ENCODE data around the gene DDX51. TPM values are rescaled to one million over a fixed set of nuclear protein-coding genes. Genes with fewer than 3 reads are reported as not detected.

DDX51 gene
- total RNA-seq, 1 donor from 2014 or later = 28.1 TPM

DNA sequence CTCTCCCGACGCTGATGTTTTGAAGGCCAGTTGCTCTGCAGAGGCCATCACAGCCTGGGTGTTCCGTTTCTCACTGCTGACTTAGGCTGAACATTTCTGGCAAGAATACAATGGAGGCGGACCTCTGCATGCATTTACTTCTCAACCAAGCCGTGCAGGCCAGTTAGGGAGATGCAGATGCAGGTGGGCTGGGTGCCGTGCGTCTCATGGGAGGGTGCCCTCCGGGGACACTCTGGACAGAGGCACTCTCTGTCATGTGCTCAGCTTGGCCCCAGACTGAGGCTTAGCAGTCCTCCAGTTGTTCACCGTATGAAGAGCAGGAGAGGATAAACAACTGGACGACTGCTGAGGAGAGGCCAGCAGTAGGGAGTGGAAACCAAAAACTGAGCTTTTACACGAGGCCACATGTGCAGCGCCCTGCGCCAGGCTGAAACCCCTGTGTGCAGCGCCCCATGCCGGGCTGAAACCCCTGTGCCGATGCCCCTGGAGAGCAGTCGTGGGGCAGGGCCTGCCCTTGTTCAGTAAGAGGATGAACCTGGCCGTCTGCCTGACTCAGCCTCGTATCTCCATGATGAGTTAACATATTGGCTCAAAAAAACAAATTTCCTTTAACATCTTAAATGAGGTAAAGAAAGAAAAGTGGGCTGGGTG, 32.3 kb downstream of the DDX51 start:
- no peaks in the 10 kb centered on the region for H3K9me3 Mint-ChIP-seq (ENCODE audit: low read depth)

DNA sequence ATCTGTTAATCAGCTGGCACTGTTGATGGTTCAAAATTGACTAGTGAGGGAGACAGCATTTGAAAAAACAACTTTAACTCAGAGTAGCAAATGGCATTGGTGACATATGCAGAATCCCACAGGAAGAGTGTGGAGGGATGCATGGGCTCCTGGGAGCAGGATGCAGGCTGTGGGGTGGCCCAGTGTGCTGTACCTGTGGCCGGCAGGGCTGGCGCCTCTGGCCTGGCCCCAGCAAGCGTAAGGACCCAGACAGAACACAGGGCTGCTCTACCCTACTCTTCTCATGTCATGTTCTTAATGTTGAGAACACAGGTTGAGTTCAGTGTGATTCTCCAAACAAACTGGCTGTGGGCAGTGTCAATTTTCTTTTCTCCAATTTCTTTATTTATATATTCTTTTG, 33.4 kb downstream of the DDX51 start:
- H3K4me3 Mint-ChIP-seq (ENCODE audit: low read depth) = no peak overlapping the region
- TF ChIP-seq, protein P1, sequence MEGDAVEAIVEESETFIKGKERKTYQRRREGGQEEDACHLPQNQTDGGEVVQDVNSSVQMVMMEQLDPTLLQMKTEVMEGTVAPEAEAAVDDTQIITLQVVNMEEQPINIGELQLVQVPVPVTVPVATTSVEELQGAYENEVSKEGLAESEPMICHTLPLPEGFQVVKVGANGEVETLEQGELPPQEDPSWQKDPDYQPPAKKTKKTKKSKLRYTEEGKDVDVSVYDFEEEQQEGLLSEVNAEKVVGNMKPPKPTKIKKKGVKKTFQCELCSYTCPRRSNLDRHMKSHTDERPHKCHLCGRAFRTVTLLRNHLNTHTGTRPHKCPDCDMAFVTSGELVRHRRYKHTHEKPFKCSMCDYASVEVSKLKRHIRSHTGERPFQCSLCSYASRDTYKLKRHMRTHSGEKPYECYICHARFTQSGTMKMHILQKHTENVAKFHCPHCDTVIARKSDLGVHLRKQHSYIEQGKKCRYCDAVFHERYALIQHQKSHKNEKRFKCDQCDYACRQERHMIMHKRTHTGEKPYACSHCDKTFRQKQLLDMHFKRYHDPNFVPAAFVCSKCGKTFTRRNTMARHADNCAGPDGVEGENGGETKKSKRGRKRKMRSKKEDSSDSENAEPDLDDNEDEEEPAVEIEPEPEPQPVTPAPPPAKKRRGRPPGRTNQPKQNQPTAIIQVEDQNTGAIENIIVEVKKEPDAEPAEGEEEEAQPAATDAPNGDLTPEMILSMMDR (IDR thresholded peaks at IDR 0.05; ENCODE audit: unreplicated experiment) = no peak
- H3K36me3 Mint-ChIP-seq (ENCODE audit: insufficient read depth) = peaks cover 12% of the 10 kb centered on the region
- H3K27ac Mint-ChIP-seq = no peak overlapping the region
- H3K27me3 Mint-ChIP-seq = no peaks in the 10 kb centered on the region
- H3K4me1 Mint-ChIP-seq (ENCODE audit: low read depth) = peaks cover 4% of the 10 kb centered on the region
- DNase-seq (ENCODE audit: low spot score, unreplicated experiment) = no peak
- H3K9me3 Mint-ChIP-seq (ENCODE audit: low read depth) = no peaks in the 10 kb centered on the region

More for the DNA sequence above, 32.3 kb downstream of the DDX51 start:
- Mint-ChIP-seq H3K36me3 (ENCODE audit: insufficient read depth) (peaks cover 10% of the 10 kb centered on the region), H3K4me1 (ENCODE audit: low read depth) (peaks cover 4% of the 10 kb centered on the region), H3K4me3 (ENCODE audit: low read depth) (no peak overlapping the region), H3K27me3 (no peaks in the 10 kb centered on the region), H3K27ac (no peak overlapping the region)
- DNase-seq (ENCODE audit: low spot score, unreplicated experiment) = no peak
- TF ChIP-seq, protein P1 (IDR thresholded peaks at IDR 0.05; ENCODE audit: unreplicated experiment) = no peak

DNA sequence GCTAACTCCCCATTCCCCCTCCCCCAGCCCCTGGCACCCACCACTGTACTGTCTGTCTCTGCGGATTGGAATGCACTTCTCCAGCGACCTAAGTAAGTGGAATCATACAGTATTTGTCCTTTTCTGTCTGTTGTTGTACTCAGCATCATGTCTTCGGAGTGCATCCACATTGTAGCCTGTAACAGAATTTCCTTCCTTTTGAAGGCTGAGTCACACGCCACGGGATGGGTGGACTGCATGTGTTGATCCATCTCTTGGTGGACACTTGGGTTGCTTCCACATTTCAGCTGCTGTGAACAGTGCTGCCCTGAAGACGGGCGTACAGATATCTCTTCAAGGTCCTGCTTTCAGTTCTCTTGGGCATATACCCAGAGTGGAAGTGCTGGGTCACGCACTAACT, 34.4 kb downstream of the DDX51 start:
- no peaks in the 10 kb centered on the region for H3K9me3 Mint-ChIP-seq (ENCODE audit: low read depth)
- no peak for DNase-seq (ENCODE audit: low spot score, unreplicated experiment)
- no peak overlapping the region for H3K4me3 Mint-ChIP-seq (ENCODE audit: low read depth)
- H3K4me1 Mint-ChIP-seq (ENCODE audit: low read depth) = peaks cover 4% of the 10 kb centered on the region
- TF ChIP-seq, protein P1 (IDR thresholded peaks at IDR 0.05; ENCODE audit: unreplicated experiment) = no peak
- peaks cover 14% of the 10 kb centered on the region for H3K36me3 Mint-ChIP-seq (ENCODE audit: insufficient read depth)
- no peak overlapping the region for H3K27ac Mint-ChIP-seq
- no peaks in the 10 kb centered on the region for H3K27me3 Mint-ChIP-seq

DNA sequence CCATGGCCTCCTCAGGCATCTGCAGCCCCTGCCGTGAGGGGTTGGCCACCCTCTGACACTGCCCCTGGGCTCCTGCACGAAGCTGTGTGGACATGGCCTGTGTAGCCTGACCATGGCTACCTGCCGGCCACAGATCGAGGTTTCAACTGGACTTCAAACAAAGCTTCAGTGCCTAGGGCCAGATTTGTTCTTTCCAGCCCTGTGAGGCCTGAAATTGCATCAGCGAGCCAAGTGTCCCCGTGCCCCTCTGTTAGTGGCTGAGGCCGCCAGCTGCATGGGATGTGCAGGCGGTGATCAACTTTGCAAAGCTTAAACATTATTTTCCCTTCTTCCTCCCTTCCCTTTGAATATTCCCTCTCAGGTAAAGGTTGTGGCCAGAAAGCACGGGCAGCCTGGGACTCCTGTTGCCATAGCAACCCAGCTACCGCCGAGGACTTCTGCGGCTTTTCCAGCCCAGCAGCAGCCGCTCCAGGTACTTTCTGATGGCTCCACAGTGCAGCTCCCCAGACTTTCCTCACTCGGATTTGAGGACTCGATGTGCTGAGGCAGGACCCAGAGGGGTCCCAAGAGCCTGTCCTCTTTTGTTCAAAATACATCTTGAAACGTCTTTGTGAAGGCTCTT, 35.8 kb downstream of the DDX51 start:
- H3K4me3 Mint-ChIP-seq (ENCODE audit: low read depth) = no peak overlapping the region
- no peaks in the 10 kb centered on the region for H3K27me3 Mint-ChIP-seq
- H3K9me3 Mint-ChIP-seq (ENCODE audit: low read depth) = no peaks in the 10 kb centered on the region
- TF ChIP-seq, protein P1 (IDR thresholded peaks at IDR 0.05; ENCODE audit: unreplicated experiment) = no peak
- H3K27ac Mint-ChIP-seq = no peak overlapping the region
- peaks cover 14% of the 10 kb centered on the region for H3K36me3 Mint-ChIP-seq (ENCODE audit: insufficient read depth)
- H3K4me1 Mint-ChIP-seq (ENCODE audit: low read depth) = peaks cover 4% of the 10 kb centered on the region
- no peak for DNase-seq (ENCODE audit: low spot score, unreplicated experiment)

DNA sequence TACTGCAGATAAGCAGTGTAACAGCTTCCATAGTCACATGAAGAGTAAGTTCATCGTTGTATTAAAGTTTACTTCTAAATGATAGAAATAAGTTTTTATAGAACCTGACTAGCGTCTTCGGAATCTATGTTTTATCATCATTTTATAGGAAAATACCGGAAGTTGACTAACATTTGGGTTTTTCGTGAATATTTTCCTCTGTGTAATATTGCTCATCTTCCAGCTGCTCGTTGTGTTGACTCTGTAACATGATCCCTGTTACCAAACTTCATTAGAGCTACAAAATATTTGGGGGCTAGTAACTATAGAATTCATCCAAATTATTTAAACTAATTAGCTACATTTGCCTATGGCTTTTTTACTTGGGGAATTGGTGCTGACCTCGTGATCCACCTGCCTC, 37.2 kb downstream of the DDX51 start:
- Mint-ChIP-seq H3K27ac (no peak overlapping the region), H3K4me1 (ENCODE audit: low read depth) (peaks cover 4% of the 10 kb centered on the region), H3K9me3 (ENCODE audit: low read depth) (no peaks in the 10 kb centered on the region), H3K27me3 (no peaks in the 10 kb centered on the region), H3K36me3 (ENCODE audit: insufficient read depth) (peaks cover 14% of the 10 kb centered on the region), H3K4me3 (ENCODE audit: low read depth) (no peak overlapping the region)
- DNase-seq (ENCODE audit: low spot score, unreplicated experiment) = no peak
- TF ChIP-seq, protein P1 (IDR thresholded peaks at IDR 0.05; ENCODE audit: unreplicated experiment) = no peak
